ENCODE data around the gene TRERF1.

DNA sequence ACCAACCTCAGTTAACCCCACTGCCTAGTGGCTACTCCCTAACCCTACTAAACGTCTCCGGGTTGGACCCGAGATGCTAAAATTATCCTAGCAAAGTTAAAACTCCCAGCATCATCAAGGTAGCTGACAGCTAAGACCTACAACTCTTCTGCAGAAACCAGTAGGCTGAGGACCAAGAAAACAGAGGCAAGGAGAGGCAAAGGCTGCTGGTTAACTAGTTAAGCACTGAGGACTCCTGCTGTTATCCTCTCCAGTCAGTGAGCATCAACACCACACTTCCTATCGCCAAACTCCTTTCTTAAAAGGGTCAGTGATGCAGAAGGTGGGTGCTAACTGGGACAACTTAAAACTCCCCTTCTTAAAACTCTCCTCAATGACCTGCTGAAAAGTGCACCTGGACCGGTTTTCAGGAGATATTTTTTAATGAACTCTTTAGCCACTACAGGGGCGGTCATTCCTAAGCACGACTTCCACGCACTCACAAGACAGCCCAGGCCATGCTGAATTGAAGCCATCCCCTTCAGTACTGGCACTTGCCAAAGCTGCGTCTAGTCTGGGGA, 1.7 kb downstream of the TRERF1 start:
- TF ChIP-seq, protein P1, sequence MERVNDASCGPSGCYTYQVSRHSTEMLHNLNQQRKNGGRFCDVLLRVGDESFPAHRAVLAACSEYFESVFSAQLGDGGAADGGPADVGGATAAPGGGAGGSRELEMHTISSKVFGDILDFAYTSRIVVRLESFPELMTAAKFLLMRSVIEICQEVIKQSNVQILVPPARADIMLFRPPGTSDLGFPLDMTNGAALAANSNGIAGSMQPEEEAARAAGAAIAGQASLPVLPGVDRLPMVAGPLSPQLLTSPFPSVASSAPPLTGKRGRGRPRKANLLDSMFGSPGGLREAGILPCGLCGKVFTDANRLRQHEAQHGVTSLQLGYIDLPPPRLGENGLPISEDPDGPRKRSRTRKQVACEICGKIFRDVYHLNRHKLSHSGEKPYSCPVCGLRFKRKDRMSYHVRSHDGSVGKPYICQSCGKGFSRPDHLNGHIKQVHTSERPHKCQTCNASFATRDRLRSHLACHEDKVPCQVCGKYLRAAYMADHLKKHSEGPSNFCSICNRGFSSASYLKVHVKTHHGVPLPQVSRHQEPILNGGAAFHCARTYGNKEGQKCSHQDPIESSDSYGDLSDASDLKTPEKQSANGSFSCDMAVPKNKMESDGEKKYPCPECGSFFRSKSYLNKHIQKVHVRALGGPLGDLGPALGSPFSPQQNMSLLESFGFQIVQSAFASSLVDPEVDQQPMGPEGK (CRISPR knock-in tag; IDR thresholded peaks at IDR 0.05; ENCODE audit: borderline replicate concordance): no peak
- no peak for TF ChIP-seq RARB (CRISPR knock-in tag; IDR thresholded peaks at IDR 0.05)
- no peak for TF ChIP-seq ZNF8 (CRISPR knock-in tag; IDR thresholded peaks at IDR 0.05)
- no peak for TF ChIP-seq ESRRG (CRISPR knock-in tag; IDR thresholded peaks at IDR 0.05)
- TF ChIP-seq, protein P2, sequence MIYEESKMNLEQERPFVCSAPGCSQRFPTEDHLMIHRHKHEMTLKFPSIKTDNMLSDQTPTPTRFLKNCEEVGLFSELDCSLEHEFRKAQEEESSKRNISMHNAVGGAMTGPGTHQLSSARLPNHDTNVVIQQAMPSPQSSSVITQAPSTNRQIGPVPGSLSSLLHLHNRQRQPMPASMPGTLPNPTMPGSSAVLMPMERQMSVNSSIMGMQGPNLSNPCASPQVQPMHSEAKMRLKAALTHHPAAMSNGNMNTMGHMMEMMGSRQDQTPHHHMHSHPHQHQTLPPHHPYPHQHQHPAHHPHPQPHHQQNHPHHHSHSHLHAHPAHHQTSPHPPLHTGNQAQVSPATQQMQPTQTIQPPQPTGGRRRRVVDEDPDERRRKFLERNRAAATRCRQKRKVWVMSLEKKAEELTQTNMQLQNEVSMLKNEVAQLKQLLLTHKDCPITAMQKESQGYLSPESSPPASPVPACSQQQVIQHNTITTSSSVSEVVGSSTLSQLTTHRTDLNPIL (CRISPR knock-in tag; IDR thresholded peaks at IDR 0.05; ENCODE audit: low read depth): no peak
- TF ChIP-seq, protein P3, sequence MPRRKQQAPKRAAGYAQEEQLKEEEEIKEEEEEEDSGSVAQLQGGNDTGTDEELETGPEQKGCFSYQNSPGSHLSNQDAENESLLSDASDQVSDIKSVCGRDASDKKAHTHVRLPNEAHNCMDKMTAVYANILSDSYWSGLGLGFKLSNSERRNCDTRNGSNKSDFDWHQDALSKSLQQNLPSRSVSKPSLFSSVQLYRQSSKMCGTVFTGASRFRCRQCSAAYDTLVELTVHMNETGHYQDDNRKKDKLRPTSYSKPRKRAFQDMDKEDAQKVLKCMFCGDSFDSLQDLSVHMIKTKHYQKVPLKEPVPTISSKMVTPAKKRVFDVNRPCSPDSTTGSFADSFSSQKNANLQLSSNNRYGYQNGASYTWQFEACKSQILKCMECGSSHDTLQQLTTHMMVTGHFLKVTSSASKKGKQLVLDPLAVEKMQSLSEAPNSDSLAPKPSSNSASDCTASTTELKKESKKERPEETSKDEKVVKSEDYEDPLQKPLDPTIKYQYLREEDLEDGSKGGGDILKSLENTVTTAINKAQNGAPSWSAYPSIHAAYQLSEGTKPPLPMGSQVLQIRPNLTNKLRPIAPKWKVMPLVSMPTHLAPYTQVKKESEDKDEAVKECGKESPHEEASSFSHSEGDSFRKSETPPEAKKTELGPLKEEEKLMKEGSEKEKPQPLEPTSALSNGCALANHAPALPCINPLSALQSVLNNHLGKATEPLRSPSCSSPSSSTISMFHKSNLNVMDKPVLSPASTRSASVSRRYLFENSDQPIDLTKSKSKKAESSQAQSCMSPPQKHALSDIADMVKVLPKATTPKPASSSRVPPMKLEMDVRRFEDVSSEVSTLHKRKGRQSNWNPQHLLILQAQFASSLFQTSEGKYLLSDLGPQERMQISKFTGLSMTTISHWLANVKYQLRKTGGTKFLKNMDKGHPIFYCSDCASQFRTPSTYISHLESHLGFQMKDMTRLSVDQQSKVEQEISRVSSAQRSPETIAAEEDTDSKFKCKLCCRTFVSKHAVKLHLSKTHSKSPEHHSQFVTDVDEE (CRISPR knock-in tag; IDR thresholded peaks at IDR 0.05): no peak
- TF ChIP-seq OSR1 (CRISPR knock-in tag; IDR thresholded peaks at IDR 0.05): no peak
- no peak for TF ChIP-seq TCF4 (CRISPR knock-in tag; IDR thresholded peaks at IDR 0.05; ENCODE audit: borderline replicate concordance)
- TF ChIP-seq GLIS3 (CRISPR knock-in tag; IDR thresholded peaks at IDR 0.05): no peak
- no peak for TF ChIP-seq BACH2 (CRISPR knock-in tag; IDR thresholded peaks at IDR 0.05; ENCODE audit: borderline replicate concordance)
- no peak for TF ChIP-seq ARNTL (CRISPR knock-in tag; IDR thresholded peaks at IDR 0.05; ENCODE audit: borderline replicate concordance, low read depth)
- TF ChIP-seq ZFP30 (CRISPR knock-in tag; IDR thresholded peaks at IDR 0.05): no peak
